ENCODE results near the gene NDUFAF8. TPM values are rescaled to one million over a fixed set of nuclear protein-coding genes. Genes with fewer than 3 reads are reported as not detected.

The NDUFAF8 gene
- total and polyA plus RNA-seq, 10 of the 15 experiments (the other 5 are each of a cell fraction or from before 2014, with no cell fraction given) = 22.0 to 307 (median 106) TPM

DNA sequence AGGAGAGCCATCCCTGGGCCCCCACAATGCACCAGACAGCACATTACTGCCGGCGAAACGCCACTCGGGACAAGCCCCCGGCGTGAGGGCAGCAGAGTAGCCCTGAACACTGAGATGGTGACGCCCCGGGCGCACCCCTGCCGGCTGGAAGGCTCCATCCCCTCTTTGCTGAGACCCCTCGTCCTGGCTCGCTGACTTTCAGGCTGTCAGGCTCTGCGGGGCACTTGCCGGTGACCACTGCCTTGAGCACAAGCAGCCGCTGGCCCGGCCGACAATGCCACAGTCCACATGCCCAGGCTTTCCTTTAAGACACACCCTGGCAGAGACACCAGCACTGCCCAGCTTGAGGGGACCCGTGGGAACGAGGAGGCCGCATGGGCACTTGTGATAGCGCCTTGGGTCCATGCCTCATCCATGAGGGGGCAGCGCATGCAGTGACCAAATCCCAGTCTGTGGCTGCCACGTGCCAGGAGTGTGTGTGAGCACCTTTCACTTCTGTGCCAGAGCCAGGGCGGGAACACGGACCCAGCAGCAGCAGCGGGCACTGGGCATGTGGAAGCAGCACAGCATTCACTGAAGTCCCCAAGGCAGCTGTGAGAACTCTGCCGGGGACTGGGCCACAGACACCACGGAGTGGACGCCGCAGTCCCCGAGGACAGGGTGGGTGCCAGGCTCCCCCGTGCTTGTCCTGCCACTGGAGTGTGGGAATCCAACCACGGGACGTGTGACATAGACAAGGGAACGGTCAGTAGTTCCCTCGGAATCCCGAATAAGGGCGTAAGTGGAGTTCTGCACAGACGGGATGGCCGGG lies 24.5 kb downstream of the NDUFAF8 start:
- BruUV-seq (replicated peaks) = no TSS peak
- no peak overlapping the region for H3K27ac ChIP-seq (ENCODE audit: control insufficient read depth, insufficient read depth)
- H2AFZ ChIP-seq (ENCODE audit: control insufficient read depth, low read depth, low read length) = no peak overlapping the region
- no peak overlapping the region for H3K4me3 ChIP-seq
- H3K4me1 ChIP-seq (ENCODE audit: control insufficient read depth, insufficient read depth, low read length) = no peaks in the 10 kb centered on the region
- intact Hi-C loops (cut with micrococcal nuclease; ENCODE audit: unreplicated experiment) = no loop called here
- SMC1A ChIA-PET (ENCODE audit: uncharacterized antibody, unreplicated experiment) = no interaction called here
- no peaks in the 10 kb centered on the region for H4K20me1 ChIP-seq (ENCODE audit: control insufficient read depth, insufficient read depth)
- peaks cover 12 to 23% of the 10 kb centered on the region in 2 experiments; a peak in 3 of 4 replicates for H3K36me3 ChIP-seq (ENCODE audit: control insufficient read depth in 2 of 2, insufficient read depth in 2 of 2, low read length in 1 of 2)
- TF ChIP-seq SREBF1 (IDR thresholded peaks at IDR 0.05; ENCODE audit: low read length) (no peak), RUNX3 (IDR thresholded peaks at IDR 0.05; ENCODE audit: low read length) (no peak), POLR2AphosphoS2 (IDR thresholded peaks at IDR 0.05; ENCODE audit: low read depth, low read length) (no peak), MEF2A (IDR thresholded peaks at IDR 0.05; ENCODE audit: insufficient read depth, low read depth, low read length) (no peak), HDAC6 (IDR thresholded peaks at IDR 0.05; ENCODE audit: unreplicated experiment) (no peak), SMARCA5 (IDR thresholded peaks at IDR 0.05) (no peak), RBBP5 (conservative IDR thresholded peaks at IDR 0.05) (no peak)
- TF ChIP-seq, protein P1, sequence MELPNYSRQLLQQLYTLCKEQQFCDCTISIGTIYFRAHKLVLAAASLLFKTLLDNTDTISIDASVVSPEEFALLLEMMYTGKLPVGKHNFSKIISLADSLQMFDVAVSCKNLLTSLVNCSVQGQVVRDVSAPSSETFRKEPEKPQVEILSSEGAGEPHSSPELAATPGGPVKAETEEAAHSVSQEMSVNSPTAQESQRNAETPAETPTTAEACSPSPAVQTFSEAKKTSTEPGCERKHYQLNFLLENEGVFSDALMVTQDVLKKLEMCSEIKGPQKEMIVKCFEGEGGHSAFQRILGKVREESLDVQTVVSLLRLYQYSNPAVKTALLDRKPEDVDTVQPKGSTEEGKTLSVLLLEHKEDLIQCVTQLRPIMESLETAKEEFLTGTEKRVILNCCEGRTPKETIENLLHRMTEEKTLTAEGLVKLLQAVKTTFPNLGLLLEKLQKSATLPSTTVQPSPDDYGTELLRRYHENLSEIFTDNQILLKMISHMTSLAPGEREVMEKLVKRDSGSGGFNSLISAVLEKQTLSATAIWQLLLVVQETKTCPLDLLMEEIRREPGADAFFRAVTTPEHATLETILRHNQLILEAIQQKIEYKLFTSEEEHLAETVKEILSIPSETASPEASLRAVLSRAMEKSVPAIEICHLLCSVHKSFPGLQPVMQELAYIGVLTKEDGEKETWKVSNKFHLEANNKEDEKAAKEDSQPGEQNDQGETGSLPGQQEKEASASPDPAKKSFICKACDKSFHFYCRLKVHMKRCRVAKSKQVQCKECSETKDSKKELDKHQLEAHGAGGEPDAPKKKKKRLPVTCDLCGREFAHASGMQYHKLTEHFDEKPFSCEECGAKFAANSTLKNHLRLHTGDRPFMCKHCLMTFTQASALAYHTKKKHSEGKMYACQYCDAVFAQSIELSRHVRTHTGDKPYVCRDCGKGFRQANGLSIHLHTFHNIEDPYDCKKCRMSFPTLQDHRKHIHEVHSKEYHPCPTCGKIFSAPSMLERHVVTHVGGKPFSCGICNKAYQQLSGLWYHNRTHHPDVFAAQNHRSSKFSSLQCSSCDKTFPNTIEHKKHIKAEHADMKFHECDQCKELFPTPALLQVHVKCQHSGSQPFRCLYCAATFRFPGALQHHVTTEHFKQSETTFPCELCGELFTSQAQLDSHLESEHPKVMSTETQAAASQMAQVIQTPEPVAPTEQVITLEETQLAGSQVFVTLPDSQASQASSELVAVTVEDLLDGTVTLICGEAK (IDR thresholded peaks at IDR 0.05; ENCODE audit: borderline replicate concordance) = no peak
- no peak overlapping the region for H3K4me2 ChIP-seq (ENCODE audit: control insufficient read depth, insufficient read depth)
- CTCF ChIA-PET = no interaction called here
- H3K9me3 ChIP-seq (replicated peaks; ENCODE audit: control insufficient read depth, insufficient read depth, low read length) = no peaks in the 10 kb centered on the region
- RAD21 ChIA-PET (ENCODE audit: unreplicated experiment) = no interaction called here
- ATAC-seq (no peak), DNase-seq (ENCODE audit: low read depth, low spot score) (no peak), FAIRE-seq (no peak)
- H3K9ac ChIP-seq (ENCODE audit: control insufficient read depth, insufficient read depth, low read length) = no peak overlapping the region
- no peaks in the 10 kb centered on the region for H3K79me2 ChIP-seq (ENCODE audit: control insufficient read depth, insufficient read depth, low read length)
- in situ Hi-C loops (cut with MboI) = no loop called here
- POLR2A ChIA-PET = no interaction called here
- no peaks in the 10 kb centered on the region for H3K27me3 ChIP-seq (replicated peaks in 1 of 2; ENCODE audit: control insufficient read depth in 2 of 2, insufficient read depth in 2 of 2, low read length in 1 of 2)
- WGBS (ENCODE audit: insufficient coverage, insufficient replicate concordance, low lambda C conversion rate, missing lambda C conversion rate) = 94% methylated on average over 40 of the region's 40 CpGs

Data from GM12878 (cell line).